ENCODE results near the gene SPAG16.

SPAG16 gene

DNA sequence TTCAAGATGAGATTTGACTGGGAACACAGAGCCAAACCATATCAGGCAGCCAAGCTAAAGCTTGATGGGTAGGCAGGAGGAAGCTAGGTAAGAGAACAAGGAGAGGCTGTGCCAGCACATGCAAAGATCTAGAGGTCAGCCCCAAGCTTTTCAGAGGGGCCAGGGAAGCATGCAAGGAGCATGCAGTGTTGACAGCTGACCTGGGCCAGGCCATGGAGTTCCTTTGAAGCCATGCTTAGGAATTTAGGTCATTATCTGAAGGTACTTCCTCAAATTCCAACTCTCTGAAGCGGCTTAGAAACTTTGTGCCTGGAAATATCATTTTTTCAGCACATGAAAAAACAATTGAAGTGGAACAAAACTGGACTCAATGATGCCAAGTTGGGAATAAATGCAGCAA lies 130.8 kb downstream of the SPAG16 start:
- no peak for DNase-seq

DNA sequence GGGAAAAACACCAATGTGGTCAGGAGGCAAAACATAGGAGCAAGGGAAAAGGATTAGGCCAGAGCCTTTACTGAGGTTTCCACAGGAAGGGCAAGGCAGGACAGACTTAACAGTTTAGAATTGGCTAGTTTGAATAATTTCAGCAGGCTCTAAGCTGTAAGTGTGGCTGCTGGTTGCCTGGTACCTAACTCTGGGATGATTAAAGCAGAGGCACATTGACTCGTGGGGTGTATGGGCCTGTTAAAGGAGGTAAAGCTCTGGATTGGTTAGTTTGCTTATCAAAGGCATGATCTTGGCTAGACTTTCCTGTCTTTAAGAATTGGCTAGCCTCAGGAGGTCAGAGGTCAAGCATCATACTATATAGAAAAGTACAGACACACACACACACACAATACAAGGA lies 132.6 kb downstream of the SPAG16 start:
- no peak for DNase-seq

DNA sequence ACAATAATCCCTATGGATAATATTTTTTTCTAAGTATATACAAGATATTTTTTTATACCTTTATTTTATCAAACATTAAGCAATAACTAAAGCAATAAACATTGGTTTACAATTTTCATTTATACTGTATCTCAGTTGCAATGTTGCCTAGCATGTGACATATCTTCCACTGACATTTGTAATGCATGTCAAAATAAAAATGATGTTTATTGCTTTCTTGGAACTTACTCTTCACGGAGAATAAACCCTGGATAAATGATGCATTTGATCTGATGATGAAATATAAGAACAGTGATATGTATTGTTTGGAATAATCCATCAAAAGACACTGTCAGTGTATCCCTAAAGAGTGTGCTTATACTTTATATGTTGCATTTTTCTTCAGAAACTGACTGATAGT lies 135.7 kb downstream of the SPAG16 start:
- DNase-seq, result no peak

DNA sequence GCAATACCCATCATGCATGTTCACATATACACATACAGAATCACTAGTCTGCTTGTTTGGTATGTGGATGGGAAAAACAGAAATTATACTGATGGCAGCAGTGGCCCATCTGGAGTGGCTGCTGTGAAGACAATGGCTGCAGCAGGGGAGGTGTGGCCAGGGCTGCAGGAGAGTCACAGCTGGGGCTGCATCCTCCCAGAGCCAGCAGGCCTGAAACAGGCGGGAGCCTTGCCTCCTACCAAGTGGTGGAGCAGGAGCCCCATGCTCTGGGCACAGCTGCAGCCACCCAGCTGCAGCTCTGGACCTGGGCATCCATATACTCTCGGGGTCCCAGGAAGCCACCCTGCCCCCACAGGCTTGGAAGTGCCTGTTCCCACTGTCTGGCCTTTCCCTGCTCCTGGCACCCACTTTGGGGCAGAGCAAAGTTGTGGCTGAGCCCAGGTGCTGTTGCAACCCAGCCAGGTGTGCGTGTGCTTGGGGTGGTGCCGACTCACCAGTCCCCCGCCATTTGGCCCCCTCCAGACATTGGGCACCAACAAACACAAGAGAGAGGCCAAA lies 136.6 kb downstream of the SPAG16 start:
- DNase-seq, result no peak

DNA sequence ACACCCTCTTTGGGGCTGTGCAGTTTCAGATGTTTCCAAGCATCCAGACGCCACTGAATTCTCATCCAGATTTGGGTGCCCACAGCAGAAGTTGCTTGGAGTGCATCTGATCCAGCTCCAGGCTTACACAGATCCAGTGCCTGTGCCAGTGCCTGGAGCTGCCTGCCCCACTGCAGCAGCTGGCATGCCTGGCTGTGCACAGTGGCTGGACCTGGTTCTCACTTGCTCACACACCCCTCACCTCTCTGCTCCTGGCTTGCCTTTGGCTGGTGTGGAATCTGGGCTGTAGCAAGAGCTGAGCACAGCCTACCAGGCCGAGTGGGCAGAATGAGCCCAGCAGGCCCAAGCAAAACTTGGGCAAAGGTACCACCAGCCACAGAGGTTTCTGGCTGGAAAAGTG lies 137.9 kb downstream of the SPAG16 start:
- no peak for DNase-seq

DNA sequence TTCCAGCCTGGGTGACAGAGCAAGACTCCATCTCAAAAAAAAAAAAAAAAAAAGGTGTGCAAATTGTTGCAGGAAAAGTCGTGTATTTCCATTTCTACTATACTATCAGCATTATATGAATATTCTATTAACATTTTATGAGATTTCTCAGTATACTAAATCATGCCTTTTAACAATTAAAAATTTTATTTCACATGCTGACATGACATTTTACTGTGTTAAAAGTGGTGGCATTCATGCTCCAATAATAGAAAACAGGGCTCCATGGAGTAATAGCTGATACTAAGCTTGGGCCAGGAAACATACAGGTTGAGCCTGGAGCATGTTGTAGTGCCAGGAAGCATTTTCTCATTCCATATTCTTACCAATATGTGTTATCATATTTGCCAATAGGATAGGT lies 141.4 kb downstream of the SPAG16 start:
- DNase-seq, result no peak

DNA sequence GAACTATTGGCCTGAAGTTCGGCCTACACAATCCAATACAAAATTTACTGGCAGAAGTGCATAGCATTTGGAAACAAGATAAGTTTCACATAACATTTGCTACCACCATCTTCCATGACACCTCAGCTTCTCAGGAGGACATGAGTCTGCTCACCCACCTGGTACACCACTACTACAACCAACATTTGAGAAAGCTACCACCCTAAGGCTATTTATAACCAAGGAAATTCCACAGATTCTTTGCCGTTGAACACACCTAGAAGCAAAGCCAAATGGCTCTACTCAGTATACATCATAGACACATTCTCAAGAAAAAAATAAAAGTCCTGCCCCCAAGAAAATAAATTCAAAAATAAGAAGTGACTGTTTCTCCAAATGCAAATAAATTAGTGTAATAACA lies 145.3 kb downstream of the SPAG16 start:
- DNase-seq, result no peak

DNA sequence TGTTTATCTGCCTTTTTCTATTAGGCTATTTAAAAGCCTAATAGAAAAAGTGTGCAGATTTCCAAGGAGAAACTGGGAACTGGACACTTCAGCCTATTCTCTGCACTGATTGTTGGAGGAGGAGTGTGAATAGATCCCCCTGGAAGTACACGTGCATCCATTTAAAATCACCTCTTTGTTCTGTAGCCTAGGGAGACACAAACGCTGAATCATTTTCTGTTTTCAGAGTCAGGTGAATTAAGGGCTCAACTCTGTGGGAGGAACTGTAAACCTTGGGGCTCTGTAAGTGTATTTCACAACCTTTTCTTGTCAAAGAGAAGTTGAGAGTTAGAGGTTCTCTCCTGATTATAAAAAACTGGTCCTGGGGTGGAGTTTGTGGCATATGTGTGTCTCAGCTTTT lies 159.7 kb downstream of the SPAG16 start:
- no peak for DNase-seq

DNA sequence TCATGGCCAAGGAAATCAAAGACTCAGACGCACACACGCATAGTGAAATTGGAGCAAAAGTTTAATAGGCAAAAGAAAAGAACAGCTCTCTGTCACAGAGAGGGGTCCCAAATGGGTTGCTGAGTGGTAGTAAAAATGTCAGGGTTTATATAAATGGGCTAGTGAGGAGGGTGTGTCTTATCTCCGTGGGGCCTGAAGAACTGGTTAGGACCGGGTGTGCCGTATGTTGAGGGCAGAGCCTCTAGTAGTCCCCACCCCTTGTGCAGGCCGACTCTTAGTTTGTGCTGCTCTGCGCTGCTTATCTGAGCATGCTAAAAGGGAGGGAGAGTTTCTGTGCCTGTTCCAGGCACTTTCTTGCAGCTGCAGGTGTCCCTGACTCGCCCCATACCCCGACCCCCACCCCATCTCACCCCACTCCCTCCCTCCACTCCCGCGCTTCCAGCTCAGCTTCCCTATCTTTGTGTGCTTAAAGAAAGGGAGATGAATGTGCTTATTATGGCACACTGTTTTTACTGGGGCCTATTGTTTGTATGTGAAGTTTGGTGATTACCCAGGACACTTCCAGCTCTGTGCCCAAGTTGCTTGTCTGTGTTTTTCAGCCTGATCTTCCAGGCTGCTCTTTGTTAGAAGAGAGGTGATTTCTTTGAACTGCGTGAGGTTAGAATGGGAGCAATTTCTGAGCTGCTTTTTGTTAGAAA lies 167.4 kb downstream of the SPAG16 start:
- DNase-seq, result no peak

DNA sequence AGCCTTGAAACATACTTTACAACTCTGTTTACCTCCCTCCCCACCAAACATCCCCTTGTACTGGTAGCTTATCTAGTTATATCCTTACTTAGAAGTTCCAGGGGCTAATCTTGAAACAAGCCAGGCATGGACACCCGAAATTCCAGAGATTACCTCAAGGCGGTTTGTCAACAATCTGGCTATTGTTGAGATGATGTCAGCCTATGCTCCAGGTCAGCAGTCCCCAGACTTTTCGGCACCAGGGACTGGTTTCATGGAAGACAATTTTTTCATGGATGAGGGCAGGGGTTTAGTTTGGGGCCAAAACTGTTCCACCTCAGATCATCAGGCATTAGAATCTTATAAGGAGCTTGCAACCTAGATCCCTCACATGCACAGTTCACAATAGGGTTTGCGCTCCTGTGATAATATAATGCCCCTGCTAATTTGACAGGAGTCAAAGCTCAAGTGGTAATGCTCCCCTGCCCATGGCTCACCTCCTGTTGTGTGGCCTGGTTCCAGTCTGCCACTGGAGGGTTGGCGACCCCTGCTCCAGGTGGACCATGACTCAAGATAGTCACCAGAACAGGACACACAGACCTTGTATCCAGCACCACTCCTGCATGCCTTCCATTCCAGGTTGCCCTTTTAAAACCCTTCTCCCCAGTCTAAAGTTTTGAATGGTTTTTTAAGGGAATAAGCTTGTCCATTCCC lies 171.2 kb downstream of the SPAG16 start:
- DNase-seq, result no peak

DNA sequence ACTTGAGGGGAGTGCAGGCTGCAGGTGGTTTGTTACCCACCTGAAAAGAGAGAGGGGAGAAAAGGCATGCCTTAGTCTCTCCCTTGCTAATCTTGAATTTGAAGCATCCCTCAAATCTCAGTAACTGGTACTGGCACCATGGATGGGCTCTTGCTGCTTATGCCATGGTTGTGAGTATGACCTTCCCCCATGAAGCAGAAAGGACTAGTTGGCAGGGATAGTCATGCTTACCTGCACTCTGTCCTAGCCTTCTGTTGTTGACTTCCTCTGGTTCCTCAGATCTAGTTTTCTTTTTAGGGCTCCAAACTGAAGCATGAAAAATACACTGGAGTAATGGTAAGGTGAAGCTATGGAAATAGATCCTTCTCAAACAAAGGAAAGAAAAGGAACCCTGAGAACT lies 191.2 kb downstream of the SPAG16 start:
- DNase-seq, result no peak

DNA sequence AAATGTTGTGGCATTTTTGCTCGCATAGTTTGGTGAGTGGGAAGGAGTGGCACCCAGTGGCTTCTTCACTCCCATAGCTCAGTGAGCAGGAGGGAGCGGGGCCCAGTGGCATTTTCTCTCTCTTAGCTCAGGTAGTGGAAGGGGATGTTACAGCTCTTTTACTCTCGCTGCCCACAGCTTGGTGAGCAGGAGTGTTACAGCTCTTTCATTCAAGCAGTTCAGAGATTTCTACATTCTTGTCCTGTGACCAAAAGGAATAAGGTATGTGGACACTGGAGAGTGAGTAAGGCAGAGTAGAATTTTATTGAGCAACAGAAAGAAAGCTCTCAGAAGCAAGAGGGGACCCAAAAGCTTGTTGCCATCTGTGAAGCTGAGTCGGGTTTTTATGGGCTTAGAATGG lies 192.4 kb downstream of the SPAG16 start:
- no peak for DNase-seq

DNA sequence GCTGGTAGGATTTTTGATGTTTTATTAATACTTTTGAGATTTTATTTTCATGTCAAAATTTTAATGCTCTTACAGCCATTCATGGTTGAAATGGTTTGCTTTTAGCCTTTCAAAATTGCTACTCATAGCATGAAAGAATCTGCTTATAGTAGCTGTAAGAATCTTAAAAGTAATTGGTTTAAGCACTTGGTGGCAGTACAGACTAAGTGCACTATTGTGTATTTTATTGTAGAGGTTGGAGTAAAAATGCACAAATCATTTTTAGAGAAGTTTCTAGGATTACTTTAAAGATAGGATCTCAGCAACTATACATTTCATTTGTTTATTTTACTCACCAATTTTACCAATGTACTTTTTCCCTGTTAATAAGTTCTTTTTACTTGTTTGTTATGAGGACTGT lies 205.8 kb downstream of the SPAG16 start:
- no peak for DNase-seq

DNA sequence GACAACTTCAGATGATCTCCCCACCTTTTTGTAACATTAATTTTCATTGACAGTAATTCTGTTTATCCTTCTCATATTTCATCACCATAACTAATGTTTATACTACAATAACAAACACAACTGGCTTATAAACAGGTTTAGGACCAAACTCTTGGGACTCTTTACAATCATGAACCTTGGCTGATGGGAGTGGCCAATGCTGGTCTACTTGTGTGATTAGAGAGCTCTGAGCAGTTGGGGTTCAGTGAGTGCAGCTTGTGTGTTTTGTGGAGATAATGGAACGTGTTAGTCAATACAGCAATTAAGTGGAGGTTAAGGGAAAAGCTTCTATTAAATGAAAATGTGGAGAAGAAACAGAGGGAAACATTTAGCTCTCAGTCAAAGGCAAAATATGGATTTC lies 207.1 kb downstream of the SPAG16 start:
- DNase-seq, result no peak

DNA sequence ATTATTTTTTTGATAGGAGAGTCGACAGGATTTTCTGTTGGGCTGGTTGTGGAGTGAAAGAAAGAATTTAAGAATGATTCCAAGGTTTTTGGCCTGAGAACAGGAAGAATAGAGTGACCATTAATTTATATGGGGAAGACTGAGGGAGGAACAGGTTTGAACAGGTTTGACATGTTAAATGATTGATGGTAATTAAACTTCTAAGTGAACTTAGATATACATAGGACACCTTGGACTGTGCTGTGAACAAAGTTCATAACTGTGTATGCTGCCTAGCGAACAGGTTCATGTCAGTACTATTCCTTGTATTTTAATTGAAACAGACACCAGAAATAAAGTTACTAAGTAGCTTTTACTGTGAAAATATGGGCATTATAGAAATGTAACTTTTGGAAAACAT lies 212.0 kb downstream of the SPAG16 start:
- DNase-seq, result no peak

DNA sequence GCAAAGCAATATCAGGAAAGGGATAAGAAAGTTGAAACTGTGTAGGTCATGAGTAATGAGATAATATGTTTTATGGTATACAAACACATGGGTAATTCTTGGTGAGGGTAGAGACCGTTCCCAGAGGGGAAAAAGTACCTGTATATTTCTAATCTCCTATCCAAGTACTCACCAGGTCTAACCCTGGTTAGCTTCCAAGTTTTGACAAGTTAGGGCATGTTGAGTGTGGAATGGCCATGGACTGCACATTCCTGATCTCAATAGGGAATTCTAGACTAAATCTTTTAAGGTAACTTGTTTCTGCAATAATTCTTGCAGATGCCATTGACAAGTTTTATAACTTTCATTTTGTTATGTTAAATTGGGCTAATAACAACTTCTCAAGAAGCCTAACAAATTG lies 216.6 kb downstream of the SPAG16 start:
- DNase-seq, result no peak

DNA sequence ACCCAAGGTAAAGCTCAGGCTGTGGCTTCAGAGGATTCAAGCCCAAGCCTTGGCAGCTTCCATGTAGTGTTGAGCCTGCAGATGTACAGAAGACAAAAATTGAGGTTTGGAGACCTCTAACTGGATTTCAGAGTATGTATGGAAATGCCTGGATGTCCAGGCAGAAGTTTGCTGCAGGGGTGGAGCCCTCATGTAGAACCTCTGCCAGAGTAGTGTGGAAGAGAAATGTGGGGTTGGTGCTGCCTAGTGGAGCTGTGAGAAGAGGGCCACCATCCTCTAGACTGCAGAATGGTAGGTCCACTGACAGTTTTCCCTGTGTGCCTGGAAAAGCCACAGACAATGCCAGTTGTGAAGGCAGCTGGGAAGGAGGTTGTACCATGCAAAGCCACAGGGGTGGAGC lies 239.9 kb downstream of the SPAG16 start:
- no peak for DNase-seq

DNA sequence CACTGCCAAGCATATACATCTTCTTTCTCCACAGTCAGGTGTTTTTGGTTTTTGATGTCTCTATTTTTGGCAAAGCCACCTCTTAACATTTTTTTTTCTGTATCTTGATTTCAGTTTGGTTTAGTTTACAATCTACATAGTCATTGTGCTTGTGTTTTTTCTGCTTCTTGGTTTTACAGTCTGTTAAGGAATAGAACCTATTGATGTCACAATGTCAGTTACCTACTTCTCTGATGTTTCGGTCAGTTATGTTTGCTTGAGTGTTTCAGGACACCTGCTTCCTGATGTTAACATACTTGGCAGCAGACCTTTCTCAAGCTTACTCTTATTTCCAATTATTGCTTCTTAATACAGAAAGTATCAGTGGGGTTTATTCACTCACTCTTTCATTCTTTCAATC lies 253.3 kb downstream of the SPAG16 start:
- no peak for DNase-seq

DNA sequence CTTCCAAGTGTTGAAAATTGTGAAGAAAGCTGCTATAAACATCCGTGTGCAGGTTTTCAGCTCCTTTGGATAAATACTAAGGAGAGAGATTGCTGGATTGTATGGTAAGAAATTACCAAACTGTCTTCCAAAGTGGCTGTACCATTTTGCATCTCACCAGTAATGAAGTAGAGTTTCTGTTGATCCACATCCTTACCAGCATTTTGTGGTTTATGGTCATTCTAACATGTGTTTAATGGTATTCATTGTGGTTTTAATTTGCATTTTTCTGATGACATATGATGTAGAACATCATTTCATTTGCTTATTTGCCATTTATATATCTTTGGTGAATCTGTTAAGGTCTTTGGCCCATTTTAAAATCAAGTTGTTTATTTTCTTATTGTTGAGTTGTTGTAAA lies 260.7 kb downstream of the SPAG16 start:
- DNase-seq, result no peak

DNA sequence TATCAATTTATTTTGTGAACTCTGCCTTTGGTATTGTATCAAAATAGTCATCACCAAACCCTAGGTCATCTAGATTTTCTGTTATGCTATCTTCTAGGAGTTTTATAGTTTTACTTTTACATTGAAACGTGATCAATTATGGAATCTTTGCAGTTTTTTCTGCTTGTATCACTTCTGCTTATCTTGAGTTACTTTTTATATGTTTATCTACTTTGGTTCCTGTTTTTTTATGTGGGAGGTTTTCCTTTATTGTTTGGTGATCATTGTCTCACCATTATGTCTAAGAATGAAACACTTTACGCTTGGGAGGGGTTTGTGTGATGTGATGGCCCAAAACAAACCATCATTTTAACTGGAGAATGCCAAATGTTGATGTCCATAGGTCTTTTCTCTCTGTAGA lies 261.2 kb downstream of the SPAG16 start:
- no peak for DNase-seq

DNA sequence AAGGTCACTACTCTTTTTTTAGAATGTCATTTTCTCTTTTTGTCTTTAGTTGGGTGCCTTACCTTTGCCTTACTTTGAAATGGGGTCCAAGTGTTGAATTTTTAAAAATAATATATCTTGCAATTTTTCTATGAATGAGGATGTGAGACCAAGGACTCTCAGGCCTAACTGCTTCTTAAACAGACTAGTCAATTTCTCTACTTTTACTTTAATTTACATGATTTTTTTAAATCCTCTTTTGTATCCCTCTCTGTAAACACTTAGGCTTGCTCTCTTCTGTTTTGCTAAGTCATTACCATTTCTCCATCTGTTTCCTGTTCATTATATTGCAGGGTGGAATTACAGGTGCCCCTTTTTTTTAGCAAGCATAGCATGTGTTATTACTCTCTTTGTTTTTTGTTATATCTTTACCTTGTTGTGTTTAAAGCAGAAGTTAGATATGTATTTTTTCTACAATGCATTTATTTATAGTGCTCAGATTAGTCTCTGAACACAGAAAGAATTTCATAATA lies 261.8 kb downstream of the SPAG16 start:
- no peak for DNase-seq

DNA sequence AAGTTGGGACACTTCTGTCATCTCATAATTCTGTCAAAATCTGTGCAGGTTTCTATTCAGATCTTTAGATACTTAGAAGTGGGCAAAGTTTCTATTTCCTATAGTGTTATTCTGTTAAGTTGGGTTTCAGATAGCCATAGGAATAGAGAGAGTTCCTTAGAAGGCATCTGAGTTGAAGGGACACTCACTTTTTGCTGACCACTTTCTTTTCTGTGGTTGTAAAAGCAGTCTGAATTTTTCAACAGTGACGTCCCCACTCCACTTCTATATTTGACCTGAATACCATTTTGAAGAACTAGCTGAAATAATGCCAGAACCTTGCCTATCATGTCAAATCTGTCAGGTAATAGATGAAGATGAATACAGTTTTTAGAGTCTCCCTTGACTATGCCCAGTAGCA lies 267.3 kb downstream of the SPAG16 start:
- DNase-seq, result no peak

DNA sequence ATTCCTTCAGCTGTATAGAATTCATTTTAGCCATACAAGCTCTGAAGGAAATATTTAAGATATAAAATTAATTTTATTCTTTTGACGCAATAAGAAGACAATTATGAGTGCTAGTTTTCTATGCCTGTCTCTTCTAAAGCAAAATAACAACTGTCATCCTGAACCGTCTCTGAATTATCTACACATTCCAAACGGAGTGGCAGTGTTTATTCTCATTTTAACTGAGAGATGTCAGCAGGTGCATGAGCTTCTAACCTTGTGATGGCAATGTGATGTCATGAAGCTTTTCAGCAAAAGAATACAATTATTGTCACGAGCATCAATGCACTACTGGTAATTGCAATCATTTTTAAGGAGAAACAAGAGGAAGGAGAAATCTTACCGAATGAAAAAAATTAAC lies 274.8 kb downstream of the SPAG16 start:
- no peak for DNase-seq

DNA sequence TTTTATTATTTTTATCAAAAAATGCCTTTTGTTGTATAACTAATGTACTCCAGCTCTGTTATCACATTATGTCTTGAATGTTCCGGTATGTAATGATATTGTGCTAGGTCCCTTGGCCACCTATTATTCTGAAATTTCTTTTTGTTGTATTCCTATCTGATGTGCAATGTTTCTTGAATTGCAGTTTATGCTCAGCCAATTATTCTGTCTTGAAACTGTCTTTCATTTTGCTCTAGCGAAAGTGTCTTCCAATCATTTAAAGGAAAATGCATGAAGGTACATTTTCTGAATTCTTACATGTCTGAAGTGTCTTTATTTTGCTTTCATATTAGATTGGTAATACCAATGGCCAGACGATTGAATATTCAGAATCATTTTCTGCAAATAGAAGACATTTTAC lies 277.5 kb downstream of the SPAG16 start:
- no peak for DNase-seq

All from NK-92 treated with Interleukin-12 subunit alpha and Interleukin-12 subunit beta, amount 100 ng/mL, for 24 hours (cell line).